Liver (tissue), 9 donors: Measurements from ENCODE around the gene CDCP1. TPM values are rescaled to one million over a fixed set of nuclear protein-coding genes. Genes with fewer than 3 reads are reported as not detected.

Source experiments
- DNase-seq: peaks from one replicate; pipeline ENCODE4 v3.0.0-alpha.2; 2017; ENCODE audit warnings: low spot score
- H3K27ac ChIP-seq, 2 donors: one replicate each; pipeline ENCODE4 v1.7.0; 2013; ENCODE audit warnings: inconsistent platforms in 2 of 2, low read length in 2 of 2, control low read depth in 1 of 2, low read depth in 1 of 2, mild to moderate bottlenecking in 1 of 2
- H3K27me3 ChIP-seq, 4 donors: one replicate each; pipeline versions ENCODE4 v1.6.1 to v1.7.0; 2013; ENCODE audit warnings: low read length in 3 of 4, inconsistent platforms in 1 of 4, mild to moderate bottlenecking in 1 of 4, moderate library complexity in 1 of 4; ENCODE audit not compliant: control insufficient read depth in 4 of 4, insufficient read depth in 4 of 4
- H3K36me3 ChIP-seq, 4 donors: one replicate each; pipeline versions ENCODE4 v1.6.1 to v1.7.0; 2013; ENCODE audit warnings: low read length in 3 of 4, mild to moderate bottlenecking in 3 of 4, low read depth in 1 of 4, moderate library complexity in 1 of 4; ENCODE audit not compliant: control insufficient read depth in 4 of 4, insufficient read depth in 3 of 4
- H3K4me1 ChIP-seq, 4 donors: one replicate each; pipeline versions ENCODE4 v1.6.1 to v1.7.0; 2013; ENCODE audit warnings: low read length in 3 of 4, mild to moderate bottlenecking in 3 of 4, moderate library complexity in 1 of 4; ENCODE audit not compliant: control insufficient read depth in 4 of 4, insufficient read depth in 4 of 4
- H3K4me3 ChIP-seq, 3 donors: one replicate each; pipeline versions ENCODE4 v1.6.1 to v1.7.0; 2013; ENCODE audit warnings: low read length in 3 of 3, control low read depth in 1 of 3, low read depth in 1 of 3, mild to moderate bottlenecking in 1 of 3
- H3K9ac ChIP-seq, 2 donors: one replicate each; pipeline ENCODE4 v1.7.0; 2013; ENCODE audit warnings: low read length in 2 of 2, mild to moderate bottlenecking in 2 of 2, moderate library complexity in 2 of 2, control low read depth in 1 of 2, low read depth in 1 of 2
- H3K9me3 ChIP-seq, 4 donors: one replicate each; pipeline versions ENCODE4 v1.6.1 to v1.7.0; 2013; ENCODE audit warnings: low read length in 3 of 4; ENCODE audit not compliant: control insufficient read depth in 4 of 4
- ATF3 ChIP-seq: IDR thresholded peaks from 2 replicates; pipeline ENCODE4 v1.6.1; 2016; ENCODE audit warnings: antibody characterized with exemption
- CTCF ChIP-seq: fragments of 150-350 bp; IDR thresholded peaks from 2 replicates; pipeline ENCODE4 v1.5.1; 2017; ENCODE audit warnings: improper control_type of control experiment, low read depth, low read length; ENCODE audit not compliant: missing input control
- EGR1 ChIP-seq, 2 donors: IDR thresholded peaks; 2 replicates each; pipeline ENCODE4 v1.6.1; 2016 to 2018; ENCODE audit warnings: antibody characterized with exemption in 2 of 2, low read depth in 2 of 2
- FOXA1 ChIP-seq: IDR thresholded peaks from 2 replicates; pipeline ENCODE4 v1.6.1; 2016; ENCODE audit warnings: antibody characterized with exemption
- FOXA2 ChIP-seq: IDR thresholded peaks from 2 replicates; pipeline ENCODE4 v1.6.1; 2016; ENCODE audit warnings: antibody characterized with exemption
- GABPA ChIP-seq, 2 donors: IDR thresholded peaks in 1 of 2; conservative IDR thresholded peaks in 1 of 2; 2 replicates each; pipeline ENCODE4 v1.6.1; 2016; ENCODE audit warnings: antibody characterized with exemption in 2 of 2, mild to moderate bottlenecking in 1 of 2, moderate library complexity in 1 of 2
- HNF4A ChIP-seq, 2 donors: conservative IDR thresholded peaks; 2 replicates each; pipeline ENCODE4 v1.6.1; 2016; ENCODE audit warnings: antibody characterized with exemption in 2 of 2, mild to moderate bottlenecking in 2 of 2
- JUND ChIP-seq, 2 donors: IDR thresholded peaks; 2 replicates each; pipeline ENCODE4 v1.6.1; 2016; ENCODE audit warnings: antibody characterized with exemption in 2 of 2
- MAX ChIP-seq: IDR thresholded peaks from 2 replicates; pipeline ENCODE4 v1.6.1; 2016; ENCODE audit warnings: antibody characterized with exemption
- RAD21 ChIP-seq, 2 donors: IDR thresholded peaks; 2 replicates each; pipeline ENCODE4 v1.6.1; 2016; ENCODE audit warnings: antibody characterized with exemption in 2 of 2, mild to moderate bottlenecking in 2 of 2
- REST ChIP-seq: IDR thresholded peaks from 2 replicates; pipeline ENCODE4 v1.6.1; 2016; ENCODE audit warnings: antibody characterized with exemption, mild to moderate bottlenecking
- RXRA ChIP-seq, 2 donors: IDR thresholded peaks; 2 replicates each; pipeline ENCODE4 v1.6.1; 2017 to 2018; ENCODE audit warnings: antibody characterized with exemption in 2 of 2, mild to moderate bottlenecking in 1 of 2
- SP1 ChIP-seq: IDR thresholded peaks from 2 replicates; pipeline ENCODE4 v1.6.1; 2018; ENCODE audit warnings: antibody characterized with exemption, mild to moderate bottlenecking
- YY1 ChIP-seq: IDR thresholded peaks from 2 replicates; pipeline ENCODE4 v1.6.1; 2016; ENCODE audit warnings: antibody characterized with exemption, mild to moderate bottlenecking
- ZBTB33 ChIP-seq: IDR thresholded peaks from 2 replicates; pipeline ENCODE4 v1.6.1; 2016; ENCODE audit warnings: antibody characterized with exemption
- WGBS: extraction: QIAGEN DNeasy Blood & Tissue Kit; methylation state at CpG from one replicate; pipeline ENCODE4 v1.1.7; 2013; 5-methylcytosine and 5-hydroxymethylcytosine counted together
- polyA plus RNA-seq, 2 donors: library from polyadenylated mRNA; stranded (reverse) in 1 of 2; unstranded in 1 of 2; fragments of 200-250 nt in 1 of 2; fragments of >200 nt in 1 of 2; fragmentation: Nextera tagmentation in 1 of 2; extraction: Ambion mirVana in 1 of 2; gene quantifications; one replicate each; pipeline versions ENCODE4 v1.2.1 to v1.2.3, GENCODE V29; 2013 to 2015
- total RNA-seq, 2 donors: library from RNA; depleted of rRNA; stranded (reverse); fragments of >200 nt; gene quantifications; one replicate each; pipeline ENCODE4 v1.2.3, GENCODE V29; 2014
- donor health status: healthy.
- donor health status: healthy.
- donor health status: healthy.
- donor health status: healthy.
- donor health status: healthy.

CDCP1 gene
- total and polyA plus RNA-seq, 4 donors = 0.22 to 0.67 (median 0.45) TPM

GRCh38 chr3:45113625-45114050 lies 32.5 kb downstream of the CDCP1 start (continued):
- TF ChIP-seq RXRA (IDR thresholded peaks at IDR 0.05) (no peak), GABPA (IDR thresholded peaks at IDR 0.05 in 1 of 2, conservative IDR thresholded peaks at IDR 0.05 in 1 of 2) (no peak), FOXA1 (no peak), FOXA2 (no peak), SP1 (no peak)

GRCh38 chr3:45112939-45113338 lies 33.2 kb downstream of the CDCP1 start:
- 62% methylated on average over 4 of the region's 4 CpGs for WGBS
- no peaks in the 10 kb centered on the region for H3K27me3 ChIP-seq
- no peak overlapping the region for H3K9ac ChIP-seq
- no peaks in the 10 kb centered on the region for H3K4me1 ChIP-seq
- H3K36me3 ChIP-seq = no peaks in the 10 kb centered on the region
- no peak for TF ChIP-seq HNF4A (conservative IDR thresholded peaks at IDR 0.05)
- TF ChIP-seq JUND (IDR thresholded peaks at IDR 0.05) = no peak
- TF ChIP-seq REST = no peak
- no peak for TF ChIP-seq SP1
- no peak for TF ChIP-seq ZBTB33
- TF ChIP-seq FOXA1 = no peak
- TF ChIP-seq MAX = no peak
- TF ChIP-seq CTCF = no peak
- no peak for DNase-seq
- no peak overlapping the region for H3K4me3 ChIP-seq
- H3K27ac ChIP-seq = no peak overlapping the region
- no peaks in the 10 kb centered on the region for H3K9me3 ChIP-seq

- 76% methylated on average over 10 of the region's 10 CpGs for WGBS
- no peaks in the 10 kb centered on the region for H3K27me3 ChIP-seq
- H3K36me3 ChIP-seq = no peaks in the 10 kb centered on the region
- TF ChIP-seq EGR1 (IDR thresholded peaks at IDR 0.05; ENCODE audit: low read depth in 2 of 2) (no peak), FOXA1 (no peak), HNF4A (conservative IDR thresholded peaks at IDR 0.05) (no peak), REST (no peak), ATF3 (no peak), CTCF (no peak), MAX (no peak), GABPA (IDR thresholded peaks at IDR 0.05 in 1 of 2, conservative IDR thresholded peaks at IDR 0.05 in 1 of 2) (no peak), RAD21 (IDR thresholded peaks at IDR 0.05) (no peak), SP1 (no peak), YY1 (no peak), RXRA (IDR thresholded peaks at IDR 0.05) (no peak)
- no peaks in the 10 kb centered on the region for H3K9me3 ChIP-seq
- no peak overlapping the region for H3K9ac ChIP-seq
- no peak for DNase-seq
- H3K4me1 ChIP-seq = no peaks in the 10 kb centered on the region
- no peak overlapping the region for H3K4me3 ChIP-seq
- H3K27ac ChIP-seq = peak overlapping the region in 1 of 2 donors; percentile 25
These were observed 35.7 kb downstream of the CDCP1 start for GRCh38 chr3:45110509-45110833.
